IPS-NIHi7 (cell line): ENCODE results near the gene FMO3.
A peak's percentile ranks its signal among the peaks of the same experiment; 100 is the strongest.

Experiments
- DNase-seq: peaks from one replicate; pipeline ENCODE4 v3.0.0; 2012; ENCODE audit warnings: mixed read lengths; ENCODE audit errors: extremely low spot score

FMO3 gene

DNA sequence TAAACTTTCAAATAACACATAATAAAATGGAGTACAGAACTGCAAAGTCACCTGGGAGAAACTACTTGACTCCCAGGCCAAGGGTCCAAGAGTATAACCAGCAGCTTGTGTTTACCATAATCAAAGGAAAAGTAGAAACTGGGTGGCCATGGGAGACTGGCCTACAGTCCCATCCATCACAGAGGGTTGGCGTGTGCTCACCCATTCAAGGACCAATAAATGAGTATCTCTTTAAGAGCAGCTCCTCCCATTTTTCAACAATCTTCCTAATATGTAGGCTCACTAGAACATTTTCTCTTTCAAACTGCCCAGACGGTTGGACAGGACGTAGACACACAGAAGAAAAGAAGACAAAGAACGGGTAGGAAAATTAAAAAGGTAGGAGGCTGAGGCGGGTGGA is at the start of gene FMO3:
TSS of gene FMO3 (plus strand) at position 302 of the 400 bp plus-strand sequence. CDS start 1,754 bp downstream, outside the sequence.
- DNase-seq = no peak

DNA sequence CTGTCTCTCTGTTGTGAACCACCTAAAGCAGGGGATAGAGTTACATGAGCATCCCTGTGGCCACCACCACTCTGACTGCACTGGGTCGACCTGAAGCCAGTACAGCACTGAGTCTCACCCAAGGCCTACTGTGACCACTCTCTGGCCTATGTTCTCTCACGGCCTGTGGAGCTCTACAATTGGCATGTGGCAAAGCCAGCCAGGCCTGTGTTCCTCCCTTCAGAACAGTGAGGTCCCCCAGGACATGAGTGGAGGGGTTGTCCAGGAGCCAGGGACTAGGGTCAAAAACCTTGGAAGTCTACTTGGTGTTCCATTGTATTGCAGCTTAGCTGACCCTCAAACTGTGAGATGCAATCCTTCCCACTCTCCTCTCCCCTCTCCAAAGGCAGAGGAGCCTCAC is 42.7 kb upstream of the FMO3 start:
- DNase-seq = no peak

DNA sequence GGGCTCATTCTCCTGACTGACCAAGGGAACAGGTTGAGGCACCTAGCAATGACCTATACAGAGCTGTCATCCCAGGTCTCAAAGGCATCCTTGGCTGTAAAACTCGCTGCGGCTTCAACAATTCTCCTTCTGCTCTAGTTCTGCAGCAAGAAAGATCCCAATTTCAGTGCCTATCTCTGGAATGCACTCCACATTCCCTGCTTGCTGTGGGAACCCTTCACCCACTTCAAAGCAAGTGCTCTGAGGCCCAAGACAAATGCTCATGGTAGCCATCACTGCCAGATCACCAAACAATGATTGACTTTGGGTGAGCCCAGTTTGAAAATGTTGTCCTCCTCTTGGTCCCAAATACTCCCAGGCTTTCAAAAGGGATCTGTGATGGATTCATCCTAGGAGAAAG is 37.7 kb upstream of the FMO3 start:
- DNase-seq = no peak

DNA sequence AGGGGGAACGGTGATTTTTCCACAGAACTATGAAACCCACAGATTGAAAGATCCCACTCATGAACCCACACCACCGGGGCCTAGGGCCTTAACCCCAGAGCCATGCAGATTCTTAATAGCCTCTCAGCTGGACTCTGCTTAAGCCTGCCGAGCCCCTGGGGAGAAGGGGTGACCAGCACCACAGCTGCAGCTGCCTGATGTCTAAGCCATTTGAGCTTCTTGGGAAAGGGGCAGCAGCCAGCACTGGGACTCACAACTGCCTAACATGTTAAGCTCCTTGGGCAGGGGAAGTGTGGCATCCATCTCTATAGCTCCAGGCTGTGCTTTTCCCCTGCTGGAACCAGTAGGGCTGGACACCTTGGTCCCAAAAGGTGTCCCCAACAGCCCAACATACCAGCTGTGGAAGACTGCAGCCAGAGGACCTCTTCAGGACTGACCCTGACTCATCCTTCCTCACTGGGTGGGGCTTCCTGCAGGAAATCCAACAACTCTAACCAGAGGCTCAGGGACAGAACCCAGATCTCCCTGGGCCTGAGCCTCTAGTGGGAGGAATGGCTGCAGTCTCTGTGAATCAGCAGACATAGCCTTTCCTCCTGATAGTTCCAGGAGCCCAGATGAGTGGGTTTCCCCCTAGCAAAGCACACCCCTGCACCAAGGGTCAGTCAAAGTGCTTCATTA is 34.6 kb upstream of the FMO3 start:
- no peak for DNase-seq

DNA sequence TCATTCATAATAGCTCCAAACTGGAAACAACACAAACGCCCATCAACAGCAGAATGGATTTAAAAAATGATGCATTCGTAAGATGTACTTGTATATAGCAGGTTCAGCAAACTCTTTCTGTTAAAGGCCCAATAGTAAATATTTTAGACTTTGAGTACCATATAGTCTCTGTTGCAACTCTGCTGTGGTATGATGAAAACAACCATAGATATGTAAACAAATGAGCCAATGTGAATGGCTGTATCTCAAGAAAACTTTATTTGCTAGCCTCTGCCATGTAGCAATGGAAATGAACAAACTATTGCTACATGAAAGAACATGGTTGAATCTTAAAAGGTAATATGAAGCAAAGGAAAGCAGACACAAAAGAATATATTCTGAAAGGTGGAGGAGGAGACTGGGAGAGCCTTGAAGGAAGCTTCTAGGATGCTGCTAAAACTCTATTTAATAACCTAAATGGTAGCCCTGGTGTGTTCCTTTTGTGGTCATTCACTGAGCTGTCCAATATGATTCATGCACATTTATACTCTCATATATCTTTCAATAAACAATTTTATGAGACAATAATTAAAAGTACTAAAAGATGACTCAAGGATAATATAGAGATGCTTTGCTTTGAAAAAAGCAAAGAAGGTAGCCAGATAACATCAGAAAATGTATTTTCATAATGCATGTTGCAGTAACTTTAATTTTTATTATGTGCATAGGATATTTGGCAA is 29.1 kb upstream of the FMO3 start:
- DNase-seq = no peak

DNA sequence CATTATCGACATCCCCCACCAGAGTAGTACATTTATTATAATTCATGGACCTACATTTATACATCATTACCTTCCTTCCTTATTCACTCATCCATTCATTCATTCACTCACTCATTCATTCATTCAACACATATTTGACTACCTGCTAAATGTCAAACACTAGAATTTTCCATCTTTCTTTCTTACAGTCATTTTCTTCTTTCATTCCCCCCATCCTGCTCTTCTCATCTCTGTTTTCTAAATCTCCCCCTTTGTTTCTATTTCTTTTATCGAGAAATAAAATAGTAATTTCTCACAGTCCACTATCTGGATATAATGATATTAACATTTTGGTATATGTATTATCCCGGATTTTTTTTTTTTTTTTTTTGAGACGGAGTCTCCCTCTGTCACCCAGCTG is 27.8 kb upstream of the FMO3 start:
- DNase-seq = no peak

DNA sequence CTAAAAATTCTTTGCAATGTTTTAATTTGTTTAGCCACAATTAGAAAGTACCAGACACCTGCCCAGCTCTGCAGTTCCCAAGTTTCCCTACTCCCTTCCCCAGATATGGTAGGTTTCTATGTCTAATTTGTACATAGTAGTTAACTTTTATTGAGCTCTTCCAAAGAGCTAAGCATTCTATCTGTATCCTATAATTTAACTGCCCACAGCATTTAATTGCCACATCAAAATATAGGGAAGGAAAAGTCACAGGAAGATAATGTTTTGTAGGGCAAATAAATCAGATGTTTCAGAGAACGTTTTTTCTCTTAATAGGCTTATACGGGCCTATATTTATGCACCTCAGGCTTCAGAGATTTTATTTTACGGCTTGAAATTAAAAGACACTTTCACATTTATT is 15.7 kb upstream of the FMO3 start:
- no peak for DNase-seq

DNA sequence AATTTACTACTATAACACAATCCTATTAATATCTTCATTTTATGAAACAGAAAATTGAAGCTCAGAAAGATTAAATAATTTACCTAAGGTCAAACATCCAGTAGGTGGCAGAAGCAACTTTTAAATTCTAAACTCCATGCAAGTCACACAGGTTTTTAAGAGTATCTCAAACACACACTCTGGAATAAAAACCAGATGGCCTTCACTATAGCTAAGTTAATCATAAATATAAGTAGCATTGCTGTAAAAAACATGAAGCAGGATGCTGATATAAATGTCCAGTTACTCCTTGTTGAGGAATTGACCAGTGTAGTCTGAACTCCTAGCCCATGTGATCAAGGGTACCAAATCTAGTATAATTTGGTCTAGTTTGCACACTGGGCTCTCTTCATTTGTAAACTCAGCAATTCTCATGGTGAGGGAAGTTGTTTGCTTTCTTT is 9.4 kb upstream of the FMO3 start:
- DNase-seq = peak; percentile 13

DNA sequence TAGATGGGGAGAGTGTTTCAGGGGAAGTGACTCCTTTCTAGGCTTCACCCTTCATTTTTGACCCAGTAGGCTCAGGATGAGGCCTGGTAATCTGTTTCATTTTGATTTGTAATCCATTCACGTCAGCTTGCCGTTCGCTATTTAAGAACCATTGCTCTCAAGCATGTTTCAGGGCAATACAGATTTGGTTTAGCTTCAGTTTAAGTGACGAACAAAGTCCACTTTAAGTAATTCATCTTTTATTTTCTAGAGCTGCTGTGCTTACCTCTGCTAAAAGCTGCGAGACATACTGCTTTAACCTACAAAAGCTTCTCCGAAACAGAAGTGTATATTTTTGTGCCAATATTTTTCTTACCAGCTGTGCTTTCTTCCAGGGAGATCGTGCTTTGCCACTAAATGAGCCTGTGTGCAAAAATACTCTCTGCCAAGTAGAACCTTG is 8.9 kb upstream of the FMO3 start:
- no peak for DNase-seq

DNA sequence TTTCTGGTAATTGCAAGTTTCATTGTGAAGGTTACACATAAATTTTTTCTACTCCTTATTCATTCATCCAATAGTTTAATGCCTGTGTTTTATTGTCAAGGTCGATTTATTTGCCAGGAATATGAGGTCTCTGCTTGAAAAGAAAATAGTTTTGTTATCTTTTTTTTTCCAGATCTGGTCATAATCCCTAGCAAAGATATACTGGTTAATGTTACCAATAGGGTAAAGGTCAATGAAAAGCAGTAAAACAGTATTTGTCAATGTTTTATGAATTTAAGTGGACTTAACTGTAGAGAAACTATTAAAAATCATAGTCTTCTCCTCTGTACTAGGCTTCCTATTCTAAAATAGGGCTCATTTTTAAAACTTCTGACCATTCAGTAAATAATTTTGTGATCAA is 8.1 kb upstream of the FMO3 start:
- DNase-seq = no peak

DNA sequence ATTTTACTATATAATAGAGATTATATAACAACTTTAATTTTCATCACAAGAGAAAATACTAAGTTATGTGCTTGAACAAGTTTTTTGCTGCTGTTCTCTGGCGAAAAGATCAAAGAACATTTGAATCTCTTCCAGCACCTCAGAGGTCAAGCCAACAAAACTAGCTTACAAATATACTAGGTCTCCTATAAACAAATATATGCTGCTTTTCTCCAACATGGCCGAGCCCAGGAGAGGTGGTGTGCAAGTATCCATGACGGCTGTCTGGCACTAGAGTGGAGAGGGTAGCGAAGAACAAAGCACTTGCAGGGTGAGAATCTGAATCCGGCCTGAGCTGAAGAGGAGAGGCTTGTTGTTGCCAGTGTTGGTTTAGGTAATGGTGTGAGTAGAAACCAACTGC is 7.5 kb upstream of the FMO3 start:
- DNase-seq = no peak

DNA sequence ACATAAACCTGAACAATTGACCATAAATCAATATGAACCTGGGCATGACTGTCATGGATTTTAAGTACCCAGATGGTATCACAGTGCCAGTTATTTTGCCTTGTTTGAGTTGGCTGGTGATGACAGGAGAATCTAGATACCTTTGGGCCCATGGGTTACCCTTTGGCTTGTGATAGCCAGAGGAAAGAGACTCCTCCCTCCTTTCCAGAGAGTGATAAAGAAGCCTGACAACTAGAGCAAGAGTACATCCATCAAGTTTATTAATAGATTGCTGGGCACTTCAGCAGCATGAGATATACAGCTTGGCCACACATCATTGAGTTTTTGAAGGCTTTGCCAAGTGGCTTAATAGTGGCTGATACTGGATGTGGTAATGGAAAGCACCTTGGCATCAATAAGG is 6.6 kb upstream of the FMO3 start:
- no peak for DNase-seq

DNA sequence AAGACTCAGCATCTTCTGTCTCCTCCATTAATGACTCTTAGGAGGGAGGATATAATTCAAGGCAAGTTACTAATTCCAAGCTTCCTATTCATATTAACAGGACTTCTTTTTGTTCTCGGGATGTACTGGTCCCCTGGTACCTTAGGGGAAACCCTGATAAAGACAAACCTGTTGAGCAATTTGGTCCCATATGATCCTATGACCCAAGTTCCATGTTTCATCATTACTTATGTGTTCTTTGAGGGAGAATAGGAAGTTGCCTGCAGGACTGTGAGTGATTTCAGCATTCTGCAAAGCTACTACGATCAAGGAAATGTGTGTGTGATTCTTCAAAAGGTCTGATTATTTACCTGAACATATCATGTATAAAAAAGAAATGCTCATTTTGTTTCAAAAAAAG is 5.8 kb upstream of the FMO3 start:
- DNase-seq = no peak

DNA sequence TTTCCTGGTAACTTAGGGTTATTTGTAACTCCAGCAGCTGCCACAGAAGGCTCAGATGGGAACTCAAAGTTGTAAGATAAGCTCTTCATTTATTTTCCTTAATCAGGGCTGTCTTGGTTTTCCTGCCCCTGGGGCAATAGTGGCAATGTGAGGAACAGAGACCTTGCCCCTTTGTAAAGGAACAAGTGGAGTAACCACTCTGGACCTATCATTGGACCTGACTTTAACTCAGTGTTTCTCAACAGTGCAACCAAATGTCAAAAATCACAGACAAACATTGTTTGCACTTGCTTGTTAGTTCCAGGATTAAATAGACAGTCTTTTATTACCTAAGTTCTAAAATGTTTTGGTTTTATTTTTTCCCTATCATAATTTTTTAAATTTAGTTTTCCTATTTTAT is 2.8 kb upstream of the FMO3 start:
- no peak for DNase-seq

DNA sequence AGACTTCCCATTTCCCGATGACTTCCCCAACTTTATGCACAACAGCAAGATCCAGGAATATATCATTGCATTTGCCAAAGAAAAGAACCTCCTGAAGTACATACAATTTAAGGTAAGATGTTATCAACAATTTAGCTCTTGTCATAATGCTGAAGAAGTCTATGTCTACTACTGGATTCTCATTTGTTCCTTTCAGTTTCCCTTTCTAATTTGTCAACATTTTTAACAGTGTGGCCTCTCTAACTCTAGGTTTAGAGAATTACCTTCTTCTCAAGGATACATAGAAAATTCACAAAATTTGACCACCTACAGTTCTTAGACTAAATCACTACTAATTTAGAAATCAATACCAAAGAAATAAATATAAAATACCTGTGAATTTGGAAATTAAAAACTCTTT is 13.2 kb downstream of the FMO3 start:
- DNase-seq = no peak

DNA sequence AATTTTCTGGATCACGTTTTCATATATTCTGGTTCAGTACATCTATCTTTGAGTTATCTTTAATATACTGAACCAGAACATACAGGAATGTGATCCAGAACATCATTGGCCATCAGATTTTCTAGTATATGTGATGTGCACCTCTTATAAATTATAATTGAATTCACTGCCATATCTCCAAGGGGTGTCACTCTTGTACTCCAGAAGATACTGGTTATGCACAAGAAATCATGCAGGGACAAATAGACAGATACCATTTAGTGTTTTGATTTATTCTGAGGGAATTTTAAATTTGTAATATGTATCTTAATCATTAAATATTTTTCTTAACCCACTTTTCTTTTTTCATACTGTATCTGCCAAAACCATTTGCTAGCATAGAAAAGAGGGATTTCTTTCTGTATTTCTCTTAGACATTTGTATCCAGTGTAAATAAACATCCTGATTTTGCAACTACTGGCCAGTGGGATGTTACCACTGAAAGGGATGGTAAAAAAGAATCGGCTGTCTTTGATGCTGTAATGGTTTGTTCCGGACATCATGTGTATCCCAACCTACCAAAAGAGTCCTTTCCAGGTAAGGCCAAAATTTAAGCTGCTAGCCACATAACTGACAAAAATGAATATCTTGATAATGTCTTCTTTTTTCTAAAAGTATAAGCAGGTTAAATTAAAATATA is 16.7 kb downstream of the FMO3 start:
- no peak for DNase-seq

DNA sequence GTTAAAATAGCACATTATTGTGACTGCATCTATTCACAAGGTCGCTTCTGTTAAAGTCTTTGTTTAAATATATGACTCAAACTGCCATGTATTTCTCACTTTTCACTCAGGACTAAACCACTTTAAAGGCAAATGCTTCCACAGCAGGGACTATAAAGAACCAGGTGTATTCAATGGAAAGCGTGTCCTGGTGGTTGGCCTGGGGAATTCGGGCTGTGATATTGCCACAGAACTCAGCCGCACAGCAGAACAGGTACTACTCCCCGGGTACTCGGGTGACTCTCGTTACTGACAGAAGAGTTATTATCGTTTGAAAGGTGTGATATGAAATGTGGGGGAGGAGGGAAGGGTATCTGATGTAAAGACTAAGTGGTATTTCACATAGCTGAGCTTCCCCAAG is 17.3 kb downstream of the FMO3 start:
- no peak for DNase-seq

DNA sequence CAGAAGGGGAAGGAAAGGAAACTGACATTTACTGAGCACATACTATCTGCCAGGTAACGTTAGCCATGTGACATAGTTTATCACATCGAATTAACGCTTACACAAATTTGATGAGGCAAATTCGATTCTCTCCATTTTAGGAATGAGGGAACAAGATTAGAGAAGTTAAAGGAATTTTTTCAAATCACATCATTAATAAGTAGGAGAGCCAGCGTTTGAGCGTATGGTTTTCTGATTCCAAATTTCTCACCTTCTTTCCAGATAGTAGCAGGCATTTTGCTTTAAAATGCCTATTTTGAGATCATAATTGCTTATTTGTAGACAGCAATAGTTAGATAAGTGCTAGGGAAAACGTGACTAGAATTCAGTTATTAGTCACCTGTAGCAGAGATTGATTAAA is 19.3 kb downstream of the FMO3 start:
- DNase-seq = no peak

DNA sequence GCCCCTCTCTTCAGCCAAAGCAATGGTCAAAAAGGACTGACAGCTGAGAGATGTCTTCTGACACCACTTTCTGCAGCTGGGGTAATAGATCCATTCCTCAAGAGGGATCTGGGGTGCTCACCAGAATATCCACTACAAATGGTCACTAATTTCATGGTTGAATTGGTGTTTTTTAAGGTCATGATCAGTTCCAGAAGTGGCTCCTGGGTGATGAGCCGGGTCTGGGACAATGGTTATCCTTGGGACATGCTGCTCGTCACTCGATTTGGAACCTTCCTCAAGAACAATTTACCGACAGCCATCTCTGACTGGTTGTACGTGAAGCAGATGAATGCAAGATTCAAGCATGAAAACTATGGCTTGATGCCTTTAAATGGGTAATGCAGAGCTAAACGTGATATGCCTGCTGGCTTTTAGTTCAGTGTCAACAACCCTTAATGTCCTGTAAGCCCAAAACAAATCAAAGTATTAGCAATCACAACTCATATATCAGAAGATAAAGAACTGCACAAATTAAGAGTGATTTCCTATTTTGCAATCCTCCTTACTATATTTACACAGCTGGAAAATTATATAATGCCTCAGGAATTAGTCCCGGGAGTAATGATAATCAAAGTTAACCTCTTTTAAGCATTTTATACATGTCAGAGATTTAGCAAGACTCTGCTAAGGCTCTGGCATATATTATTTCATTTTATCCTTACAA is 20.1 kb downstream of the FMO3 start:
- DNase-seq = no peak

DNA sequence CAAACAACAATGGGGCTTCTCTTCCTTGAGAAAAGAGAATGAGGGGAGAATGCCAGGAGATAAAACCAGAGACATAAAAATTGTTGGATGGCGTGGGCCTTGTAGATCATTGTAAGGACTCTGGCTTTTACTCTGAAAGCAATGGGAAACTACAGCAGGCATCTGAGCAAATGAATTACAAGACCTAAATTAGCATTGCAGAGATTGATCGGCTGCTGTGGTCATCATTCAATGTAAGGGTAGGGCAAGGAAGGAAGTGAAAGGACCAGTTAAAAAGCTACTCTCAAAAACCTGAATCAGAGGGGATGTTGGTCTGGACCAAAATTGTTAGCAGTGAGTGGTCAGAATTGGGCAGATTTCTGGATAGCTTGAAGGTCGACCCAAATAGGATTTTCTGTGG is 21.4 kb downstream of the FMO3 start:
- DNase-seq = no peak

DNA sequence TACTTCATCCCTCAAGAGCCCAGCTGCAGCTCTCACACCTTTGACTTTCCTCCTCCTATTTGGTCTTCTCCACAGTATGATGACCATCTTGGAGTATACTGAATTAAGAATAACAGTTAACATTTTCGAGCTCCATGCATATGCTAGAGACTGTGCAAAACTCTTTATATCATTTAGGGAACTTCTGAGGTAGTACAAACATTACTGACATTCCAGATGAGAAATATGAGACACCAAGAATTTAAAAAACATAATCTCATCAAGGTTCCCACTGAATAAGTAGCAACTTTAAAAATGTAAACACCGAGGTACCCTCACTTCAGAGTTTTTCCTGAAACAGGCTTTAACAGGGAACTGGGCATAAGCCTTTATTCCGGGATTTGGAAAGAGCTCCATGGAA is 22.7 kb downstream of the FMO3 start:
- no peak for DNase-seq

DNA sequence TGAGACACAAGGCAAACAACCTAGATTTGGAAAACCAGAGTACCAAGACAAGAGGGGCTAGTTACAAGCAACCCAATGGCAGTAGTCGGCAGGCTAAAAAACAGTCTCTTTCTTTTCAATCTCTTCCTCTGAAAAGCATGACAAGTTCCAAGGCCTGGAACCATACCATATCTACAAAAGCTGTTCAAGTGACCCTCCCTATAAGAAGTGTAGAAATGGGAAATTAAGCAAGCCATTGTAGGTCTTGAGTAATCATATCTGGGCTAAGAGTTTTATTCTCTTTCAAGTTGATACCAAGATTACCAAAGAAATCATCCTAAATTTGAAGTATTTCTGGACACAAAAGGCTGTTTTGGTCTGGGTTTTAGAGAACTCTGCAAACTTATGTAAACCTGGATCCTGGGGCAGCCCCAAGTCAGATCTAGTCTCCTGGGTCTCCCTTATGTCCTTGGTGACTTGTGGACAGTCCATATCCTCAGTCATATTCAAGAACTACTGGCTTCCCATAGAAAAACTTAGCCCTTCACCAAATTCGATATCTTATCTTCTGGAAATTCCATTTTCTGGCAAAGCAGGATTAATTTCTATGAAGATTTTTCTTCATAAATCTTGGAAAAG is 24.7 kb downstream of the FMO3 start:
- no peak for DNase-seq
